Motor neuron (in vitro differentiated cells): ENCODE results near the gene POLN. TPM values are rescaled to one million over a fixed set of nuclear protein-coding genes. Genes with fewer than 3 reads are reported as not detected.
A peak's percentile ranks its signal among the peaks of the same experiment; 100 is the strongest.

Experiments
- ATAC-seq, 8 experiments: fragments of 200-7000 bp; cut with Tn5 transposase; replicated peaks in 6 of 8; 2 replicates each; pipeline ENCODE4 v1.8.0; 2021; ENCODE audit warnings: mild to moderate bottlenecking in 8 of 8, moderate library complexity in 8 of 8
- H3K27ac ChIP-seq, 2 donors: fragments of 250-450 bp; sonication (Bioruptor Pico); 2 replicates each; pipeline ENCODE4 v1.9.0; 2021; ENCODE audit warnings: antibody characterized with exemption in 2 of 2, mild to moderate bottlenecking in 2 of 2, moderate library complexity in 1 of 2
- H3K4me1 ChIP-seq, 2 donors: fragments of 250-450 bp; sonication (Bioruptor Pico); replicated peaks in 1 of 2; 2 replicates each; pipeline ENCODE4 v1.6.1; 2021; ENCODE audit warnings: antibody characterized with exemption in 2 of 2, mild to moderate bottlenecking in 2 of 2, moderate library complexity in 1 of 2
- H3K4me3 ChIP-seq, 5 donors: fragments of 250-450 bp; sonication (Bioruptor Pico); 2 replicates each; pipeline ENCODE4 v1.9.0; 2021; ENCODE audit warnings: antibody characterized with exemption in 5 of 5, mild to moderate bottlenecking in 5 of 5, moderate library complexity in 4 of 5
- WGBS, 10 experiments: fragments of 450-650 bp; shearing (Covaris generic); methylation state at CpG; one replicate each; pipeline ENCODE4 v1.0.0; 2022; 5-methylcytosine and 5-hydroxymethylcytosine counted together
- in situ Hi-C, 9 experiments: fragments of 400-800 bp; cut with MboI; loops; one replicate each; pipeline ENCODE4 v1.15.0; 2021; ENCODE audit warnings: low sequenced_read_pairs in 9 of 9, low pct_unique_long_range_greater_than_20kb in 2 of 9; ENCODE audit not compliant: unreplicated experiment in 9 of 9
- total RNA-seq, 8 experiments: library from RNA; unstranded; fragments of 300-600 nt; gene quantifications; 2 replicates each; pipeline versions ENCODE4 v1.2.3 to v1.2.4, GENCODE V29; 2022

POLN gene
- total RNA-seq, 8 experiments from 2014 or later: 0.81 to 5.3 (median 2.7) TPM

DNA sequence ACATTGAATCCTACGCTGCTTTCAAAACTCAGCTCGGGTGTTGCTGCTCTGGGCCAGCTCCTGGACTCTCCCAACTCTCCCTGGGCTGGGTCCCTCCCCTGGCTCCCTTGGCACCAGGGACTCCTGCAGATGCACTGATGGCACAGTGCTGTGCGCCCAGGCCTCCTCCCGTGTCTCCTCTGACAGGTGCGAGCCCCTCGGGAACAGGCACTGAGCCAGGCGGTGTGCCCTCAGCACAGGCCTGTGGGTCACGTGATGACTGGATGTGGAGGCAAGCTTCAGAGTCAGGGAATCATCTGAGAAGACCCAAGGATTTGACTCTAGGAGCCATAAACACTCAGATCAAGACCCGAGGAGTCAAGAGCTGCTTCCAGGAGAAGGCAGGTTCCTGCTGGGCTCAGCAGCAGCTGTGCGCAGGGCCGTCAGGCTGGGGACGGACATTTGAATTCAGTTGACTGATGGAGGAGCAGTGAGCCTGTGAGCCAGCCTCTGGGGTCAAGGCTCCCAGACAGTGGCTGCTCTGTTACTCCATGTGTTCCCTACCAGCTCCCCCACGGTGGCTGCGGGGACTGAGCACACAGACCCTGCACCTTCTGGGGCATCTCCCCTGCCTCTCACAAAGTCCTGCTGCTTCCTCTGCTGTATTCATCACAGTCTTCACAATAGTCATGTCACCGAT lies 149.8 kb downstream of the POLN start:
- in situ Hi-C loops: no loop called here
- 48 to 85% (median 80%) methylated on average over 1 to 8 of the region's 15 CpGs; no CpG with 5 or more reads in 3 of the 10 experiments for WGBS, 10 experiments
- Histone ChIP-seq H3K4me3 (no peak overlapping the region), H3K27ac (peak overlapping the region; percentile 33 to 49), H3K4me1 (peaks cover 12 to 21% of the 10 kb centered on the region in 2 donors)
- peak in 5 of 8 experiments; percentile 64 to 79 (median 75) for ATAC-seq

- WGBS, 10 experiments: 100% methylated on average over 1 of the region's 1 CpG; no CpG with 5 or more reads in 5 of the 10 experiments
- in situ Hi-C loops: no loop called here
Measured at GRCh38 chr4:2090642-2091041, 151.3 kb downstream of the POLN start.

GRCh38 chr4:2089222-2089621 lies 152.7 kb downstream of the POLN start:
- peaks cover 12 to 21% of the 10 kb centered on the region in 2 donors for H3K4me1 ChIP-seq
- 0 to 100% (median 86%) methylated on average over 1 of the region's 1 CpG; no CpG with 5 or more reads in 2 of the 10 experiments for WGBS, 10 experiments
- ATAC-seq: no peak
- H3K27ac ChIP-seq: no peak overlapping the region
- in situ Hi-C loops: no loop called here
- no peak overlapping the region for H3K4me3 ChIP-seq

More at GRCh38 chr4:2090642-2091041, 151.3 kb downstream of the POLN start:
- Histone ChIP-seq H3K4me1 (peaks cover 12 to 21% of the 10 kb centered on the region in 2 donors), H3K27ac (no peak overlapping the region), H3K4me3 (no peak overlapping the region)
- ATAC-seq: no peak

GRCh38 chr4:2087170-2087569 lies 154.8 kb downstream of the POLN start:
- H3K4me3 ChIP-seq: no peak overlapping the region
- in situ Hi-C loops: no loop called here
- no peak for ATAC-seq
- peaks cover 5 to 11% of the 10 kb centered on the region in 2 donors for H3K4me1 ChIP-seq
- H3K27ac ChIP-seq: no peak overlapping the region

- in situ Hi-C loops: no loop called here
- ATAC-seq: no peak
- Histone ChIP-seq H3K4me3 (no peak overlapping the region), H3K4me1 (peaks cover 0 to 5% of the 10 kb centered on the region in 2 donors), H3K27ac (no peak overlapping the region)
- 76 to 100% (median 87%) methylated on average over 2 to 6 of the region's 8 CpGs; no CpG with 5 or more reads in 4 of the 10 experiments for WGBS, 10 experiments
Measured at GRCh38 chr4:2085496-2085901, 156.4 kb downstream of the POLN start.

DNA sequence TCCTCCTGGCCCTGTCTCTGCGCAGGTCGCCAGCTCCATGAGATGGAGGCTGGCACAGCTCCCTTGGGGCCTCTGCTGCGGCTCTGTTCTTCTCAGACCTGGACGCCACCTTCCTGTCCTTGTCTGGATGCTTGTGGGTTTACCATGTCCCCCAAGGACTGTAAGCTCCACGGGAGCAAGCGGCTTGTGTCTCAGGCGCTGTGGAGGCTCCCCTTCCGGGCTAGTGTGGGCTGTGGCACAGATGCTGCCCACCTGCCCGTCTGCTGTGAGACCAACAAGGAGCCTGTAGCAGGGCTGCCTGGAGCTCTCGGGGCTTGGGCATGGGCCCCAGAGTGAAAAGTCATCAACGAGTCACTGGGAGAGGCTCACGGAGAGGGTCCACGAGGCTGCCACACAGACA lies 157.6 kb downstream of the POLN start:
- 20 to 87% (median 53%) methylated on average over 1 to 3 of the region's 13 CpGs; no CpG with 5 or more reads in 5 of the 10 experiments for WGBS, 10 experiments
- H3K4me3 ChIP-seq: no peak overlapping the region
- in situ Hi-C loops: no loop called here

GRCh38 chr4:2083826-2084160 lies 158.1 kb downstream of the POLN start:
- 40 to 87% (median 77%) methylated on average over 1 to 6 of the region's 6 CpGs; no CpG with 5 or more reads in 5 of the 10 experiments for WGBS, 10 experiments
- H3K27ac ChIP-seq: no peak overlapping the region

More for the DNA sequence above, 157.6 kb downstream of the POLN start:
- H3K4me1 ChIP-seq: peaks cover 0 to 5% of the 10 kb centered on the region in 2 donors
- H3K27ac ChIP-seq: no peak overlapping the region
- no peak for ATAC-seq

GRCh38 chr4:2083116-2083825 lies 158.7 kb downstream of the POLN start:
- H3K4me3 ChIP-seq: no peak overlapping the region
- ATAC-seq: no peak
- no peak overlapping the region for H3K27ac ChIP-seq
- no peaks in the 10 kb centered on the region for H3K4me1 ChIP-seq
- in situ Hi-C loops: no loop called here
- 59 to 100% (median 76%) methylated on average over 1 to 8 of the region's 15 CpGs; no CpG with 5 or more reads in 2 of the 10 experiments for WGBS, 10 experiments

More at GRCh38 chr4:2083826-2084160, 158.1 kb downstream of the POLN start:
- in situ Hi-C loops: no loop called here
- H3K4me3 ChIP-seq: no peak overlapping the region
- peaks cover 0 to 1% of the 10 kb centered on the region in 2 donors for H3K4me1 ChIP-seq
- ATAC-seq: no peak

GRCh38 chr4:2082627-2083026 lies 159.3 kb downstream of the POLN start:
- H3K4me3 ChIP-seq: no peak overlapping the region
- ATAC-seq: no peak
- no peak overlapping the region for H3K27ac ChIP-seq
- in situ Hi-C loops: no loop called here
- H3K4me1 ChIP-seq: no peaks in the 10 kb centered on the region
- WGBS, 10 experiments: 60 to 100% (median 78%) methylated on average over 1 to 3 of the region's 4 CpGs; no CpG with 5 or more reads in 5 of the 10 experiments

DNA sequence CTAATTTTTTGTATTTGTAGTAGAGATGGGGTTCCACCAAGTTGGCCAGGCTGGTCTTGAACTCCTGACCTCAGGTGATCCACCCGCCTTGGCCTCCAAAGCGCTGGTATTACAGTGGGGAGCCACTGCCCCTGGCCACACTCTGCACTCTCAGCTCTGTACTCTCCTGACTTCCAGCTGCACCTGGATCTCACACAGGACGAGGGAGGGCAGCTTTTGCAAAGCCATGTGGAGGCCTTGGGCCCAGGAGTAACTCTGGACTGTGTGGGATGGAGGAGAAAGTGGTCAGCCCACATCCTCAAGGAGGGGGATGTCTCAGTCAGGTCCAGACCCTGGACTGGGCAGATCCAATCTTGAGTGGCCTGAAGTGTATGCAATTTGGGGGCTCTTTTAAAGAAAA lies 159.8 kb downstream of the POLN start:
- H3K27ac ChIP-seq: no peak overlapping the region
- in situ Hi-C loops: no loop called here
- no peaks in the 10 kb centered on the region for H3K4me1 ChIP-seq
- 60 to 63% methylated on average over 2 of the region's 3 CpGs; no CpG with 5 or more reads in 8 of the 10 experiments for WGBS, 10 experiments
- no peak overlapping the region for H3K4me3 ChIP-seq
- no peak for ATAC-seq

DNA sequence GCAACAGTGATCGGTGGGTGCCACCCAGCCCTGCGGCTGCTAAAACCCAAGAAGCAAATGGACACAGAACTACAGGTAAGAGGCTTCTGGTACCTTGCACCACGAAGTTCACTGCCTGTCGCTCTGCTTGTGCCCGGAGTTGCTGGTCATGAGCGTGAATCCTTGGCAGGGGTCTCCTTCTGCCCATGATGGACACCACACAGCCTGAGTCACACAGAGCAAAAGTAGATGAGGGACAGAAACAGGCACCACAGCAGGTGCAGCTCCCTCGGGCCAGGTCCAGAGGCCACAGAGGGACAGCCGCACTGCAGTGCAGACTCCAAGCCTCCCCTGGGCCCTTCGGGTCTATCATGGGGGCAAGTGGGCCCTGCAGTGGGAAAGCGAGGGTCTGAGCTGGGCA lies 160.4 kb downstream of the POLN start:
- in situ Hi-C loops: no loop called here
- no peak overlapping the region for H3K4me3 ChIP-seq
- H3K27ac ChIP-seq: no peak overlapping the region
- WGBS, 10 experiments: 0 to 97% (median 87%) methylated on average over 1 to 6 of the region's 10 CpGs; no CpG with 5 or more reads in 4 of the 10 experiments
- no peak for ATAC-seq
- no peaks in the 10 kb centered on the region for H3K4me1 ChIP-seq

DNA sequence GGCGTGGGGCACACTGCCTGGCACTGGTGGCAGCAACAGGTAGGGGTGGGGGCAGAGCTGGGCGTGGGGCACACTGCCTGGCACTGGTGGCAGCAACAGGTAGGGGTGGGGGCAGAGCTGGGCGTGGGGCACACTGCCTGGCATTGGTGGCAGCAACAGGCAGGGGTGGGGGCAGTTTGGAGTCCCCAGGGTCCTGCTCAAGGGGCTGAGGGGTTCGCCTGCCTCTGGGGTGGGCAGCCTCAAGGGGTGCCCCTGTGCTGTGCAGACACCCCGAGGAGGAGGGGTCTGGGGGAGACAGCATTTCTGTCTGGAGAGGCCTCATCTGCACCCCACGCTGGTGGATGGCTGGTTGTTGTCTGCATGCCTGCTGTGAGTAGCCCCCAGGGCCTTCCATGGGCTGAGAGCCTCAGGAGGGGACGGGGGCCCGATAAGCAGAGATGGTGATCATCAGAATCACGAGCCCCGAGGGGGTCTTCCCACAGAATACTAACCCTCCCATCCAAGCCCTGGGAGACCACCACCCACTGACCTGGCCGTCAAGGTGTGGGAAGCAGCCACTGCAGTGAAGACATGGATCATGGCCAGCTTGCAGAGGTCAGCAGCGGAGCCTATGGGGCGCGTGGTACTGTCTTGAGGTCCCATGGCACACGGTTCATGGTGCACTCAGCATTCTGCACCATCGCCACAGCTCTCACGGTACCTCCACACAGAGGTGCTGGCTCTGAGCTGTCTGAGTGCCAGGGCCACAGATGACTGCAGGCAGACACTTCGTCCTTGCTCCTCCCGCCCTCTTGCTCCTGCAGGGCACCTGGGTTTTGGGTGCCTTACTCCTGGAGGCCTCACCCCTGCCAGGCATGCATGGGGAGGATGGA lies 161.3 kb downstream of the POLN start:
- H3K27ac ChIP-seq: no peak overlapping the region
- no peaks in the 10 kb centered on the region for H3K4me1 ChIP-seq
- in situ Hi-C loops: no loop called here
- 83 to 100% (median 100%) methylated on average over 1 to 4 of the region's 19 CpGs; no CpG with 5 or more reads in 6 of the 10 experiments for WGBS, 10 experiments
- peak in 3 of 8 experiments; percentile 34 to 50 (median 41) for ATAC-seq
- H3K4me3 ChIP-seq: no peak overlapping the region

- Histone ChIP-seq H3K27ac (no peak overlapping the region), H3K4me3 (no peak overlapping the region), H3K4me1 (no peaks in the 10 kb centered on the region)
- in situ Hi-C loops: no loop called here
- WGBS, 10 experiments: no CpG with 5 or more reads among the region's 9 CpGs
- ATAC-seq: no peak
Measured at GRCh38 chr4:2079926-2080325, 162.0 kb downstream of the POLN start.
